T-helper 22 cell (primary cell): Measurements from ENCODE around the gene C14orf93.
"Not testable (repeated sequence)": the region's sequence is repeated elsewhere in the genome, so short reads cannot be mapped to it uniquely, and the experiment has no call there.

Experiments
- DNase-seq: peaks from one replicate; pipeline ENCODE4 v3.0.0-alpha.2; 2020; ENCODE audit warnings: low read depth

C14orf93 gene

GRCh38 chr14:22973217-22974032 lies 36.5 kb downstream of the C14orf93 start:
- no peak for DNase-seq

- no peak for DNase-seq
Observed at GRCh38 chr14:22972313-22972930, 37.5 kb downstream of the C14orf93 start.

- DNase-seq, result no peak
Observed at GRCh38 chr14:22971152-22971551, 38.8 kb downstream of the C14orf93 start.

- DNase-seq, result no peak
Observed at GRCh38 chr14:22966783-22967269, 43.1 kb downstream of the C14orf93 start.

- not testable (repeated sequence) for DNase-seq
Observed at GRCh38 chr14:22965916-22966782, 43.8 kb downstream of the C14orf93 start.

- no peak for DNase-seq
Observed at GRCh38 chr14:22962061-22962676, 47.8 kb downstream of the C14orf93 start.

GRCh38 chr14:22955702-22956569 lies 54.0 kb downstream of the C14orf93 start:
- no peak for DNase-seq

GRCh38 chr14:22952418-22952817 lies 57.5 kb downstream of the C14orf93 start:
- no peak for DNase-seq

GRCh38 chr14:22951795-22952194 lies 58.1 kb downstream of the C14orf93 start:
- DNase-seq, result not testable (repeated sequence)

GRCh38 chr14:22945642-22946041 lies 64.3 kb downstream of the C14orf93 start:
- DNase-seq, result no peak

- no peak for DNase-seq
Observed at GRCh38 chr14:22939684-22940083, 70.3 kb downstream of the C14orf93 start.
